A673 (cell line): Measurements from ENCODE around the gene DNAH9.

Source experiments
- EZH2 ChIP-seq: fragments of 200-600 bp; sonication (generic); IDR thresholded peaks from 2 replicates; pipeline ENCODE4 v1.6.1; 2017; ENCODE audit warnings: borderline replicate concordance, low read depth, mild to moderate bottlenecking, mixed read lengths, antibody characterized with exemption, low read length; ENCODE audit not compliant: poor library complexity, severe bottlenecking
- TF ChIP-seq, protein P1 (sequence below): fragments of 300-800, 200-600 bp; sonication (generic); conservative IDR thresholded peaks from 2 replicates; pipeline ENCODE4 v1.5.1; 2017; ENCODE audit warnings: low read depth, mild to moderate bottlenecking, antibody characterized with exemption, low read length, moderate library complexity, mixed read lengths

DNA sequence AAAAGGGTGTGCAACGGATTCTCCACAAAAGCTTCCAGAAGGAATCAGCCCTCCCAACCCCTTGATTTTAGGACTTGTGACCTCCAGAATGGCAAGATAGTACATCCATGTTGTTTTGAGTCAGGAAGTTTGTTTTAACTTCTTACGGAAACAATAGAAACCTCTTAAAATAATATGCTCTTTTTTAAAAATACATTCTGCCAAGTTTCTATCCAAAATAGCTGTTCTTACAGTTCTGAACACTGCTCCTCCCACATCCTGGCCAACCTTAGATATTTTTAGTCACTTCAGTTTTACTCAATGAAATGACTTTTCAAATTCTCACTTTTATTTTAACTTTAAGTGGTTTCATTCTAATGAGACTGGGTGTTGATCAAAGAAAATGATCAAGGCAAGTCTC lies 242.6 kb downstream of the DNAH9 start:
- TF ChIP-seq, protein P1, sequence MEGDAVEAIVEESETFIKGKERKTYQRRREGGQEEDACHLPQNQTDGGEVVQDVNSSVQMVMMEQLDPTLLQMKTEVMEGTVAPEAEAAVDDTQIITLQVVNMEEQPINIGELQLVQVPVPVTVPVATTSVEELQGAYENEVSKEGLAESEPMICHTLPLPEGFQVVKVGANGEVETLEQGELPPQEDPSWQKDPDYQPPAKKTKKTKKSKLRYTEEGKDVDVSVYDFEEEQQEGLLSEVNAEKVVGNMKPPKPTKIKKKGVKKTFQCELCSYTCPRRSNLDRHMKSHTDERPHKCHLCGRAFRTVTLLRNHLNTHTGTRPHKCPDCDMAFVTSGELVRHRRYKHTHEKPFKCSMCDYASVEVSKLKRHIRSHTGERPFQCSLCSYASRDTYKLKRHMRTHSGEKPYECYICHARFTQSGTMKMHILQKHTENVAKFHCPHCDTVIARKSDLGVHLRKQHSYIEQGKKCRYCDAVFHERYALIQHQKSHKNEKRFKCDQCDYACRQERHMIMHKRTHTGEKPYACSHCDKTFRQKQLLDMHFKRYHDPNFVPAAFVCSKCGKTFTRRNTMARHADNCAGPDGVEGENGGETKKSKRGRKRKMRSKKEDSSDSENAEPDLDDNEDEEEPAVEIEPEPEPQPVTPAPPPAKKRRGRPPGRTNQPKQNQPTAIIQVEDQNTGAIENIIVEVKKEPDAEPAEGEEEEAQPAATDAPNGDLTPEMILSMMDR, result no peak
- TF ChIP-seq EZH2, result no peak
